SW480 (cell line): ENCODE data around the gene RBMS3.
A peak's percentile ranks its signal among the peaks of the same experiment; 100 is the strongest.

ENCODE experiments used
- DNase-seq: peaks from one replicate; pipeline ENCODE4 v3.0.0-alpha.2; 2016; ENCODE audit warnings: low spot score

Gene RBMS3

DNA sequence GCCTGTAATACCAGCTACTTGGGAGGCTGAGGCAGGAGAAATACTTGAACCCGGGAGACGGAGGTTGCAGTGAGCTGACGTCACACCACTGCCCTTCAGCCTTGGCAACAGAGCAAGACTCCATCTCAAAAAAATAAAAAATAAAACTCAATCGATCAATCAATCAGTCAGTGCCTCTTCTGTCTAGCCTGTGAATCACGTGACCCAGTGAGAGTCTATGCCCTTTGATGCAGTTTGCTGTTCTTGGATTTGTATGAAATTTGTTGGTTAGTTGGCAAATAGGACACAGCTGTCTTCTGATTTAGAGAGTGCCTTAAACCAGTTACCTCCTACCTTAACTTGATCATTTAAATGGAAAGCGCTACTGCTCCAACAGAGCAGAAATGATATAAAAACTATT lies 3.6 kb upstream of the RBMS3 start:
- no peak for DNase-seq

GRCh38 chr3:29279286-29279685 lies 1.6 kb upstream of the RBMS3 start:
- DNase-seq: no peak

DNA sequence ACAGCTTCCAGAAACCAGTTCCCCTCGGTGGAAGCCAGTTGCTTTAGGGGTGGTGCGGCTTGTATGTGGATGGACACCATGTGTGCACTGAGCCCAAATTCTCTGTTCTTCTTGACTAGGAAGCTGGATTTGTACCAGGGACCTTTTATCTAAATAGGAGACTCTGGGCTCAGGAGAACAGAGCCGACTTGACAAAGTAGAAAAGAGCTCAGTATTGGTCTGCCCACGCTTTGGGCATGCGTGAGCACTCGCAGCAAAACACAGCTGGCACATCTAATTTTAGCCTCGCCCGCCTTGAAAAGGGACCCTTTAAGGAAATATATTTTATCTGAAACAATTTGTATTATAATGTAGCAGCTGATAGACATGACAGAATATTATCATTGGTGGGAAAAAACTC lies 1.1 kb upstream of the RBMS3 start:
- no peak for DNase-seq

DNA sequence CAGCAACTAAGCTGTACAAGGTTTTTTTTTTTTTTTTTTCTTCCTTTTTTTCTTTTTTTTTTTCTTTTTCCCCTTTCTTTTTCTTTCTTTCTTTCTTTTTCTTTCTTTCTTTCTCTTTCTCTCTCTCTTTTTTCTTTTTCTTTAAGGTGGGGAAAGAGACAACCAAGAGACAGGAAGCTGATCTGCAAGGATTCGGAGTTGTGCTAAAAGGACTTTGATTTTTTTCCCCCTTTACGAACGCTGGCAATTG lies 148 bp downstream of the RBMS3 start:
- DNase-seq: no peak

DNA sequence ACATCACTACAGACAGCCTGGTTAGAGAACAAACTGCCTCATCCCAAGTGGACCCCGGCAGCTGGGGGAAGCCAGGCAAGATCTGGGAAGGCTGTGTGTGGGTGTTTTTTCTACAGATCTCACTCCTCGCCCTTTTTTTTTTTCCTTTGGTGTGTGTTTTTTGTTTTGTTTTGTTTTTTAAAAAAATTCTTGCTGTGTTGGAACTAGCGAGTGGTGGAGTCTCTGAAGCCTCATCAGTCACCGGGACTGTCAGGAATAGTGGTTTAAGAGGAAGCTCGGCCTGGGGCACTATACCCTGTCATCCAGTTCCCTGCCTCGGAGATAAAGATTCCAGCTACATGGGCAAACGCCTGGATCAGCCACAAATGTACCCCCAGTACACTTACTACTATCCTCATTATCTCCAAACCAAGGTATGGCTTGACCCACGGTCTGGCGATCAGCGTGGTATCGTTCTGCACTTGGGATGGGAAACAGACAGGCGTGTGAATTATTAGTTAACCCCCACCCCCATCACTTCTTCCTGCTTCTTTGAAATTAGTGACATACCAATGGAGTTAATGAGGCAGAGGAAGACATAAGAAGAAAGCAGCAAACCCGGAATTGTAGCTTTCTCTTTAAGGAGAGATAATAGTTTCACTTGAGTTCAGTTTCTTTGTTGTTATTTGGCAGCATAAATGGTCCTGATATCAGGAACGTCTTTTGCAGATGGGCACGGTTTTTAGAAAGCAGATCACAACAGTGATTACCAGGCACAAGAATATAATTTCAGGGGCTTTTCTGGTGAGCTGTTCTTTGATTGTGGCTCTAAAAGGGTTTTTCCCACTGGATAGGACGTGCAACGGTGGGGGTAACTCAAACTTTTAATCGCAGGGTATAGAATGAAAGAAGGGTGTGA lies 722 bp downstream of the RBMS3 start:
- no peak for DNase-seq

- no peak for DNase-seq
These were observed 1.8 kb downstream of the RBMS3 start for GRCh38 chr3:29282427-29283230.

GRCh38 chr3:29283231-29284119 lies 2.6 kb downstream of the RBMS3 start:
- no peak for DNase-seq

- DNase-seq: no peak
These were observed 3.6 kb downstream of the RBMS3 start for GRCh38 chr3:29284497-29284896.

GRCh38 chr3:29285471-29286071 lies 4.7 kb downstream of the RBMS3 start:
- no peak for DNase-seq

DNA sequence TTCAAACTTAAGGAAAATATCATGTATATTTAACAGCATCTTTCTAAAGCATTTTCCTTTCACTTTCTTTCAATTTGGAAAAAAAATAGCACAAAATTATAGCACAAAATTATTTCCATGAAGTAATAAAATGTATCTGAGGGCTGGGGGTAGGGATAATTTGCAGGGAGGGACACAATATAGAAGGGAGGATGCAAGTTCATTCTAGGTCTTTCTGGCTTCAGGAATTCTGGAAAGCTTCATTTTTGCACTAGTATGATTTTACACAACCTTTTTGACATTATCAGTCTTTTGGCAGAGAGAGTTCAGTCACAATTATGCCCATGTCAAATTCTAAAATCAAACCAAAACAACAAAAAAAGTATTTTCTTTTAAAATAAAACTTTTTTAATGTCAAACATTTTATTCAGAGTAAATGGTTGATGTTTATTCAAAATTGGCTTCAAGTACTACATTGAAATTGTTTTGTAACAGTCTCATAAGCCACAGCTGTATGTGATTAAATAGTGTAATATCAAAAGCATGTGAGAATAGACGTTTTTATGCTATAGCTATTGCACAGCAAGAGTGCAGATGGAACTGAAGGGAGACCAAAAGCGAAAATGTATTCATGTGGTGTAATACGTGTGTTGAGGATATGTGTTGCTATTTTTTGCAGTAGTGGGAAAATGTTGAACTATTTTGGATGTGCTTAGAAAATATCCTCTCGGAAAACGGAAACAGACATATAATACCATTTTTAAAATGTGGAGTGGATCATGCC lies 5.8 kb downstream of the RBMS3 start:
- DNase-seq: no peak

- no peak for DNase-seq
These were observed 9.7 kb downstream of the RBMS3 start for GRCh38 chr3:29290596-29290995.

DNA sequence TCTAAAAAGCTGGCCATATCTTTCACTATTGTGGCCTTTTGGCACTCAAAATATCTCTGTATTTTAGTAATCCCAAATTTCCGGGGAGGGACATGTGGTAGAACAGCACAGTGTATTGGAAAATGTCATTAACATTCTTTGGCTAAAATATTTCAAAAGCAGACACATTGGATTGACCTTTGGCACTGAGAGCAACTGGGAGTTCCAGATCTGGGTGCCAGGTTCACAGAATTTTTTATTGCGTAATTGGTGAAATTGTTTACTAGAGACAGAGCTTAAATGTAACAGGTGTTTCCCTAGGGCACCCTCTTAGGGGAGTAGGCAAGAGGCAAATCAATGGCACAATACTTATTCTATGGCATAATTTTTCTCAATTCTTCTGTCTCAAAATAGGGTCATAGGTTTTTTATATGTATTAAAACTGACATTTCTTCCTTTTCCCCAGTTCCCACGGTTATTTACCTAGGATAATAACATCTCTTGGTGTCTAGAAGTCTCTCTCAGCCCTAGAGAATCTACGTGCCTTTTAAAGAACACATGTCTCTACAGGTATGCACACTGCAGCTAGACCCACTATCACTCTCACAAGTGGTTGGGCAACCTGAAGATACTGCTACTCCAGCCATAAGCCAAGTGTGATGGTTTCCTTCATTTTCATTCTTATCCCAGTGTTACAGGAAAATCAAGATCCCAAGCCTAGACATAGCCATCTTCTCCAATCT lies 10.6 kb downstream of the RBMS3 start:
- DNase-seq: peak; percentile 4

DNA sequence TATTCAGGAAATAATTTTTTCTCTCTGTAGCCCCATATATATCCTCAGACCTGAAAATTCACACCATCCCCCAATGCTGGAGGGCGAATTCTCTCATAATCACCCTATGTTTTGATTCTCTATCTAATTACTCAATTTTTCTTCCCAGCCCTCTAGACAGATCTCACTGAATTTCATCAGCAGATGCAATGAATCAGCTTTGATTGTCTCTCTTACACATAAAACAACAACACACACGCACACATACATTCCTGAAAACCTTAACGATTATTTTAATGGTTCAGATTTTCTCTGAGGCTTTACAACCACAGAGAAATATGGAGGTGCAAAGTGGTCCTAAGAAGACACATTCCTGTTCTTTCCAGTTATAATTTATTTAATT lies 11.1 kb downstream of the RBMS3 start:
- DNase-seq: no peak

DNA sequence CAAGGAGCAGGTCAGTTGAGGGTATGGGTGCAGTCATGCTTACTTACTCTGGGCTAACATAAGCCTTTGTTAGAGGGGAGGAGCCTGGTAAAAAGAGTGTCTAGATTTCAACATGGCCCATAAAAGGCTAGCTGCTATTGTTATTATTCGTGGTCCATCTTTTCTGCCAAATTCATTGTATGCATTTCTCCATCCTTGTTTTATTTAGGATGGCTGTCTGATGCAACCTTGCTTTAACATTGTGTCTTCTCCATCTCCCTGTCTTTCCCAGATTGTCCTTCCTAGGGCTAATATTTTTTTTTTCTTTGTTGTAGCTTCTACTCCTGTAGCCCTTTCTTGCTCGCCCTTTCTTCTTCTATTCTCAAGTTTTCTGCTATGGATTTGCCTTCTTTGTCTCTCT lies 12.6 kb downstream of the RBMS3 start:
- no peak for DNase-seq

- DNase-seq: no peak
These were observed 17.1 kb downstream of the RBMS3 start for GRCh38 chr3:29297998-29298397.

DNA sequence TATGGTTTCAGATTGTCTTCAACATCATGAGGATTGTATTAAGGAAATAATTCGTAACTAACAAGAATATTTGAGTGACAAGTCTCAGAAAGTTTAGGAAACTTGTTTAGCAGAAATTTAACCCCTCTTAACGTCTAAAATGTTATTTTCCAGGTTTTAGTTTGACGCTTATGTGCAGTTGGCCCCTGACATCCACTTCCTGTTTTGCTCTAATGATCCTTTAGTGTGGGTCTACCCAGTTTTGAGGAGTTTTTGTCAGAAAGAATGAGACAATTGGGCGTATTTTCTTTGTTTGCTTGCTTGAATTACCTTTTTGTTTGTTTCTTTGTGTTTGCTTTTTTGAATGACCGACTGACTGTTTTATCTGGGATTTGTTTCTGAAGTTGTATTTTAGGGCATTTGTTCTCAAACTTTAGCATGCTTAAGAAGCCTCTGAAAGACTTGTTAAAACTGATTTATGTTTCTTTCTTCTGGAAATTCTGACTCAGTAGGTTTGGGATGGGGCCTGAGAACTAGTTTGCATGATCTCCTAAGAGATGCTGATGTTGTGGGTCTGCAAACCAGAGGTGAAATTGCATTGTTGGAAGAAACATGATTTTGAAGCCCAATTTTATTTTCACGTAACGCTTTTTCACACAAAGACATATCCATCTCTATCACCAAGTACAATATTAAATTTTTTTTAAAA lies 20.6 kb downstream of the RBMS3 start:
- DNase-seq: no peak

- no peak for DNase-seq
These were observed 21.7 kb downstream of the RBMS3 start for GRCh38 chr3:29302619-29303018.

DNA sequence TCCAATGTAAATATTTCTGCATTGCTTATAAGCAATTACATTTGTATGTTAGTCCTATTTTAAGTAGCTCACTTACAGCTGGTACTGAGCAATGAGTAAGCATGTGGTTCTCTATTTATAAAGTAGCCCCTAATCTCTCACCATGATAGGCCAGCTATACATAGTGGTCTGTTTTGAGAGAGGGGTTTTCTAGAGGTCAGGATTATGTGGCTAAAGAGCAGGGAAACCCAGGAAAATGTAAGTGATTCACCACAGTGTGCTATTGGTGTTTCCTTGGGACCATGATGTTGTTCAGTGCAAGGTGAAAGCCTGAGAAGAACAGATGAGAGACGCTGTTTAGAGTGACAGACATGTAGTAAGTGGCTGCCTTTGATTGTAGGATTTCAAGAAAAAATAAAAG lies 26.4 kb downstream of the RBMS3 start:
- no peak for DNase-seq

GRCh38 chr3:29310865-29311264 lies 30.0 kb downstream of the RBMS3 start:
- no peak for DNase-seq

DNA sequence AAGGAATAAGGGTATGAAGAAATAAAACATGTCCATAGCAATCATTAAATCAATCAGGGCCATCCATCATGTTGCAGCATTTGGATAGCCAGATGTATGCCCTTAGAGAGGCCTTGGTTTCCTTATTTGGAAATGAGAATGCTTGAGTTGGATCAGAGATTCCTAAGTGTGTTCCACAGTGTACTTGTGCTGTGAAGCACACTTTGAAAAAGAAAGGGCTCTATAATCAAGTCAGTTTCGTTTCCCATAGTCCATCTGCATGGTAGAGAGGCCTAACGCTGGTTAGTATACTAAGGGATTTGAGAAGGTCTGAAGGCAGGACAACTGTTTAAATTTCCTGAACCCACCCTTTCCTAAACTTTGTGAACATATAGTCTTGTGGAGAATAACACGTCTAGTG lies 30.9 kb downstream of the RBMS3 start:
- DNase-seq: no peak
